GM12878 (cell line): ENCODE data around the gene CDC5L. TPM values are rescaled to one million over a fixed set of nuclear protein-coding genes. Genes with fewer than 3 reads are reported as not detected.

ENCODE experiments used
- ATAC-seq: fragments of 200-7000 bp; cut with Tn5 transposase; 3 replicates; pipeline ENCODE4 v1.9.1; 2020; ENCODE audit warnings: mild to moderate bottlenecking, moderate library complexity
- BruUV-seq: library from RNA; stranded (reverse); fragments of 400-500 nt; replicated peaks from 2 replicates; lab custom pipeline; 2021; lab: Mats Ljungman, UMichigan
- CTCF ChIA-PET: fragments of 300-600 bp; sonication (Branson Sonifier 250); formaldehyde crosslinking; extraction: SDS; loops from one replicate; lab custom pipeline; 2021; ENCODE audit warnings: inconsistent platforms; lab: Yijun Ruan, JAX
- POLR2A ChIA-PET: fragments of 350-600 bp; formaldehyde crosslinking; extraction: SDS; loops from one replicate; lab custom pipeline; 2021; ENCODE audit warnings: inconsistent platforms; lab: Charles Lee
- RAD21 ChIA-PET: fragments of 300-600 bp; sonication (Branson Sonifier 250); formaldehyde crosslinking; loops from one replicate; lab custom pipeline; 2023; ENCODE audit warnings: antibody characterized with exemption; ENCODE audit not compliant: unreplicated experiment; lab: Charles Lee
- SMC1A ChIA-PET: fragments of 300-600 bp; sonication (Branson Sonifier 250); formaldehyde crosslinking; loops from one replicate; lab custom pipeline; 2023; ENCODE audit not compliant: unreplicated experiment, uncharacterized antibody; lab: Charles Lee
- DNase-seq: peaks from one replicate; pipeline ENCODE4 v3.0.0-alpha.2; 2011; ENCODE audit warnings: low read depth, low spot score
- FAIRE-seq: peaks from 3 replicates; lab custom pipeline; 2011; peaks lifted over from hg19 to GRCh38; lab: Jason Lieb, UNC
- H2AFZ ChIP-seq: 2 replicates; pipeline ENCODE4 v1.6.0; 2011; ENCODE audit warnings: low read depth, low read length, control low read depth; ENCODE audit not compliant: control insufficient read depth
- H3K27ac ChIP-seq: 2 replicates; pipeline ENCODE4 v1.5.1; 2011; ENCODE audit warnings: control low read depth; ENCODE audit not compliant: control insufficient read depth, insufficient read depth
- H3K27me3 ChIP-seq, 2 experiments: replicated peaks in 1 of 2; 2 replicates each; pipeline versions ENCODE4 v1.6.0 to v1.6.1; 2011; ENCODE audit warnings: low read length in 1 of 2; ENCODE audit not compliant: control insufficient read depth in 2 of 2, insufficient read depth in 2 of 2
- H3K36me3 ChIP-seq, 2 experiments: 2 replicates each; pipeline ENCODE4 v1.5.1; 2011; ENCODE audit warnings: low read length in 1 of 2; ENCODE audit not compliant: control insufficient read depth in 2 of 2, insufficient read depth in 2 of 2
- H3K4me1 ChIP-seq: 2 replicates; pipeline ENCODE4 v1.6.1; 2011; ENCODE audit warnings: mild to moderate bottlenecking, low read length, moderate library complexity, mixed read lengths; ENCODE audit not compliant: control insufficient read depth, insufficient read depth
- H3K4me2 ChIP-seq: 2 replicates; pipeline ENCODE4 v1.6.0; 2011; ENCODE audit warnings: control low read depth; ENCODE audit not compliant: control insufficient read depth, insufficient read depth
- H3K4me3 ChIP-seq: fragments of 200-600 bp; sonication (generic); 2 replicates; pipeline ENCODE4 v1.5.1; 2016
- H3K79me2 ChIP-seq: 2 replicates; pipeline ENCODE4 v1.6.0; 2011; ENCODE audit warnings: low read length; ENCODE audit not compliant: control insufficient read depth, insufficient read depth
- H3K9ac ChIP-seq: 2 replicates; pipeline ENCODE4 v1.8.0; 2011; ENCODE audit warnings: low read length, control low read depth, mixed read lengths; ENCODE audit not compliant: control insufficient read depth, insufficient read depth
- H3K9me3 ChIP-seq: replicated peaks from 3 replicates; pipeline ENCODE4 v1.5.1; 2011; ENCODE audit warnings: mild to moderate bottlenecking, low read length; ENCODE audit not compliant: control insufficient read depth, insufficient read depth
- H4K20me1 ChIP-seq: 2 replicates; pipeline ENCODE4 v1.6.0; 2011; ENCODE audit not compliant: control insufficient read depth, insufficient read depth
- EP300 ChIP-seq, 2 experiments: fragments of 150-350 bp in 1 of 2; IDR thresholded peaks; 2 replicates each; pipeline ENCODE4 v1.6.1; 2011 to 2012; ENCODE audit warnings: low read depth in 2 of 2, low read length in 2 of 2, borderline replicate concordance in 1 of 2, improper control_type of control experiment in 1 of 2, inconsistent platforms in 1 of 2; ENCODE audit not compliant: control insufficient read depth in 1 of 2
- MTA2 ChIP-seq: fragments of 450-650 bp; IDR thresholded peaks from 2 replicates; pipeline ENCODE4 v1.6.1; 2016; ENCODE audit warnings: low read depth, mild to moderate bottlenecking, moderate library complexity
- ZNF687 ChIP-seq: fragments of 450-650 bp; IDR thresholded peaks from 2 replicates; pipeline ENCODE4 v1.6.1; 2017; ENCODE audit warnings: mild to moderate bottlenecking, moderate library complexity
- in situ Hi-C: fragments of 300-500 bp; cut with MboI; formaldehyde crosslinking; loops from 9 replicates; pipeline ENCODE4 v1.14.3; 2018; ENCODE audit warnings: mixed read lengths
- intact Hi-C: fragments of 100-400 bp; cut with micrococcal nuclease; formaldehyde crosslinking; loops from one replicate; pipeline ENCODE4 v1.14.2; 2022; ENCODE audit not compliant: unreplicated experiment
- polyA plus RNA-seq, 11 experiments: library from polyadenylated mRNA; depleted of rRNA in 4 of 11; unstranded in 6 of 11; stranded (reverse) in 5 of 11; fragments of >200 nt; fragmentation: Nextera tagmentation in 4 of 11; fragmentation: Illumina TruSeq in 1 of 11; extraction: Ambion mirVana in 4 of 11; extraction: Trizol in 1 of 11; gene quantifications; 1 replicate in 1 of 11; 2 replicates in 10 of 11; pipeline versions ENCODE4 v1.2.1 to v1.2.3, GENCODE V29; 2011 to 2016; ENCODE audit warnings: inconsistent platforms in 2 of 11, missing spikeins in 2 of 11, low read depth in 1 of 11
- total RNA-seq, 4 experiments: library from RNA; depleted of rRNA in 3 of 4; stranded (reverse); fragments of >200 nt in 3 of 4; fragmentation: Illumina TruSeq in 1 of 4; extraction: Trizol in 1 of 4; gene quantifications; 2 replicates each; pipeline versions ENCODE4 v1.2.1 to v1.2.3, GENCODE V29; 2013 to 2021

The CDC5L gene
- total and polyA plus RNA-seq, 10 of the 15 experiments (the other 5 are each of a cell fraction or from before 2014, with no cell fraction given): 13.2 to 29.4 (median 18.8) TPM

GRCh38 chr6:44442833-44443444 lies 55.4 kb downstream of the CDC5L start:
- SMC1A ChIA-PET: interaction anchor here (1.0 kb wide), 1 partner anchor 11 kb away, joined by 3 read pairs; no protein-coding TSS in a partner anchor
- Histone ChIP-seq H2AFZ (no peak overlapping the region), H3K79me2 (no peaks in the 10 kb centered on the region; the same call in 1 of the 2 replicates), H3K4me2 (no peak overlapping the region), H3K9me3 (peaks cover 11% of the 10 kb centered on the region; the same call in 2 of the 3 replicates), H3K36me3 (peaks cover 4 to 26% of the 10 kb centered on the region in 2 experiments), H3K9ac (no peak overlapping the region), H3K4me1 (no peaks in the 10 kb centered on the region), H3K4me3 (no peak overlapping the region), H3K27ac (no peak overlapping the region), H3K27me3 (no peaks in the 10 kb centered on the region), H4K20me1 (no peaks in the 10 kb centered on the region)
- no peak for TF ChIP-seq MTA2
- TF ChIP-seq EP300 (IDR thresholded peaks at IDR 0.05; ENCODE audit: borderline replicate concordance in 1 of 2, control insufficient read depth in 1 of 2, low read depth in 2 of 2, low read length in 2 of 2): no peak
- TF ChIP-seq ZNF687: no peak
- intact Hi-C loops: no loop called here
- in situ Hi-C loops: no loop called here
- no peak for FAIRE-seq
- BruUV-seq: no TSS peak
- no peak for DNase-seq
- CTCF ChIA-PET: interaction anchor here (4.7 kb wide), 1 partner anchor 12 kb away, joined by 22 read pairs; no protein-coding TSS in a partner anchor
- RAD21 ChIA-PET: no interaction called here
- ATAC-seq: no peak
- POLR2A ChIA-PET: interaction anchor here (0.6 kb wide), 1 partner anchor 743 kb away, joined by 6 read pairs; no protein-coding TSS in a partner anchor
